A549 (cell line): ENCODE results near the gene CLGN. TPM values are rescaled to one million over a fixed set of nuclear protein-coding genes. Genes with fewer than 3 reads are reported as not detected.

Experiments used
- ATAC-seq, 2 experiments: fragments of 200-7000 bp in 1 of 2; fragments of >200 bp in 1 of 2; cut with Nextera tagmentation in 1 of 2; cut with Tn5 transposase in 1 of 2; 3 replicates each; pipeline versions ENCODE4 v1.8.0 to v1.9.1; 2018 to 2020; ENCODE audit warnings: mild to moderate bottlenecking in 1 of 2, moderate library complexity in 1 of 2
- CTCF ChIA-PET: fragments of 300-600 bp; sonication (Branson Sonifier 250); formaldehyde crosslinking; extraction: SDS; loops from one replicate; lab custom pipeline; 2021; ENCODE audit warnings: antibody characterized with exemption, inconsistent platforms; lab: Yijun Ruan, JAX
- POLR2A ChIA-PET: fragments of 350-600 bp; formaldehyde crosslinking; extraction: SDS; loops from one replicate; lab custom pipeline; 2021; ENCODE audit warnings: antibody characterized with exemption, inconsistent platforms; lab: Yijun Ruan, JAX
- DNase-seq, 2 experiments: peaks; one replicate each; pipeline versions ENCODE4 v3.0.0 to v3.0.0-alpha.2; 2011 to 2016; ENCODE audit warnings: low read depth in 1 of 2, low spot score in 1 of 2
- FAIRE-seq: peaks from 2 replicates; lab custom pipeline; 2011; peaks lifted over from hg19 to GRCh38; lab: Jason Lieb, UNC
- H3K27ac ChIP-seq, 2 experiments: fragments of >200 bp; sonication (Bioruptor Twin); formaldehyde crosslinking; 3 replicates each; pipeline ENCODE4 v1.5.1; 2016 to 2017
- H3K4me1 ChIP-seq: fragments of >200 bp; sonication (Bioruptor Twin); formaldehyde crosslinking; 3 replicates; pipeline ENCODE4 v1.6.1; 2016
- H3K4me2 ChIP-seq: fragments of >200 bp; sonication (Bioruptor Twin); formaldehyde crosslinking; 3 replicates; pipeline ENCODE4 v1.6.1; 2016
- H3K4me3 ChIP-seq: fragments of >200 bp; sonication (Bioruptor Twin); formaldehyde crosslinking; 3 replicates; pipeline ENCODE4 v1.5.1; 2016
- H3K9me3 ChIP-seq: fragments of >200 bp; sonication (Bioruptor Twin); formaldehyde crosslinking; 3 replicates; pipeline ENCODE4 v1.6.1; 2016
- BHLHE40 ChIP-seq: IDR thresholded peaks from 2 replicates; pipeline ENCODE4 v1.6.1; 2012; ENCODE audit warnings: low read depth, low read length, inconsistent platforms
- CBX8 ChIP-seq: fragments of 200-600 bp; sonication (generic); IDR thresholded peaks from 2 replicates; pipeline ENCODE4 v1.6.1; 2016
- CHD2 ChIP-seq: fragments of 150-350 bp; IDR thresholded peaks from 2 replicates; pipeline ENCODE4 v1.6.1; 2014; ENCODE audit warnings: low read length; ENCODE audit not compliant: partially characterized antibody
- CHD4 ChIP-seq: fragments of 200-600 bp; sonication (generic); IDR thresholded peaks from 2 replicates; pipeline ENCODE4 v1.6.1; 2016; ENCODE audit warnings: antibody characterized with exemption, mild to moderate bottlenecking, borderline replicate concordance
- EHF ChIP-seq: fragments of 250-450 bp; sonication (Bioruptor Pico); IDR thresholded peaks from 2 replicates; pipeline ENCODE4 v1.5.0; 2020; ENCODE audit warnings: mild to moderate bottlenecking
- EP300 ChIP-seq, 2 experiments: fragments of >200 bp; sonication (Bioruptor Twin); formaldehyde crosslinking; IDR thresholded peaks; 2 replicates in 1 of 2; 3 replicates in 1 of 2; pipeline ENCODE4 v1.6.1; 2016 to 2017
- FOSB ChIP-seq: fragments of 250-450 bp; sonication (Bioruptor Pico); IDR thresholded peaks from 2 replicates; pipeline ENCODE4 v1.5.0; 2020; ENCODE audit warnings: mild to moderate bottlenecking, moderate library complexity
- GATA3 ChIP-seq: IDR thresholded peaks from 2 replicates; pipeline ENCODE4 v1.6.1; 2012; ENCODE audit warnings: borderline replicate concordance
- HDAC2 ChIP-seq: fragments of 200-600 bp; sonication (generic); IDR thresholded peaks from 2 replicates; pipeline ENCODE4 v1.6.1; 2016
- HEYL ChIP-seq: fragments of 250-450 bp; sonication (Bioruptor Pico); IDR thresholded peaks from 2 replicates; pipeline ENCODE4 v1.8.0; 2021; ENCODE audit warnings: mild to moderate bottlenecking, moderate library complexity
- HMGXB4 ChIP-seq: fragments of 250-450 bp; sonication (Bioruptor Pico); IDR thresholded peaks from 2 replicates; pipeline ENCODE4 v1.5.0; 2021; ENCODE audit warnings: mild to moderate bottlenecking, moderate library complexity, borderline replicate concordance
- HOXA7 ChIP-seq: fragments of 250-450 bp; sonication (Bioruptor Pico); IDR thresholded peaks from 2 replicates; pipeline ENCODE4 v1.5.0; 2020; ENCODE audit warnings: mild to moderate bottlenecking, moderate library complexity
- HOXB5 ChIP-seq: fragments of 250-450 bp; sonication (Bioruptor Pico); IDR thresholded peaks from 2 replicates; pipeline ENCODE4 v1.5.0; 2020; ENCODE audit warnings: mild to moderate bottlenecking, moderate library complexity
- KDM5A ChIP-seq: fragments of 200-600 bp; sonication (generic); IDR thresholded peaks from 2 replicates; pipeline ENCODE4 v1.6.1; 2016; ENCODE audit warnings: antibody characterized with exemption, mild to moderate bottlenecking
- MAFK ChIP-seq: fragments of 450-650 bp; IDR thresholded peaks from 2 replicates; pipeline ENCODE4 v1.6.1; 2014; ENCODE audit not compliant: partially characterized antibody
- PHF8 ChIP-seq: fragments of 200-600 bp; sonication (generic); IDR thresholded peaks from 2 replicates; pipeline ENCODE4 v1.6.1; 2016; ENCODE audit warnings: low read depth, mild to moderate bottlenecking, antibody characterized with exemption, moderate library complexity, borderline replicate concordance
- POLR2A ChIP-seq: IDR thresholded peaks from 2 replicates; pipeline ENCODE4 v1.6.1; 2012; ENCODE audit warnings: mild to moderate bottlenecking, low read length
- RAD21 ChIP-seq, 2 experiments: fragments of >200 bp in 1 of 2; sonication (Bioruptor Twin) in 1 of 2; formaldehyde crosslinking in 1 of 2; IDR thresholded peaks in 1 of 2; conservative IDR thresholded peaks in 1 of 2; 2 replicates in 1 of 2; 3 replicates in 1 of 2; pipeline ENCODE4 v1.6.1; 2012 to 2018; ENCODE audit warnings: inconsistent platforms in 1 of 2
- SMC3 ChIP-seq: fragments of >200 bp; sonication (Bioruptor Twin); formaldehyde crosslinking; IDR thresholded peaks from 3 replicates; pipeline ENCODE4 v1.6.1; 2018; ENCODE audit warnings: inconsistent platforms
- SREBF2 ChIP-seq: fragments of 450-650 bp; IDR thresholded peaks from 2 replicates; pipeline ENCODE4 v1.6.1; 2014; ENCODE audit warnings: mild to moderate bottlenecking, moderate library complexity
- TP53 ChIP-seq: fragments of 250-450 bp; sonication (Bioruptor Pico); IDR thresholded peaks from 2 replicates; pipeline ENCODE4 v1.5.0; 2021; ENCODE audit warnings: mild to moderate bottlenecking, moderate library complexity
- ZC3H11A ChIP-seq: fragments of 450-650 bp; IDR thresholded peaks from 2 replicates; pipeline ENCODE4 v1.6.1; 2014; ENCODE audit warnings: antibody characterized with exemption, mild to moderate bottlenecking
- ZNF302 ChIP-seq: fragments of 250-450 bp; sonication (Bioruptor Pico); IDR thresholded peaks from 2 replicates; pipeline ENCODE4 v1.9.0; 2021; ENCODE audit warnings: inconsistent platforms, mild to moderate bottlenecking, moderate library complexity
- WGBS: methylation state at CpG from one replicate; pipeline ENCODE4 v1.1.6; 2017; ENCODE audit errors: missing lambda C conversion rate; 5-methylcytosine and 5-hydroxymethylcytosine counted together
- polyA plus RNA-seq, 4 experiments: library from polyadenylated mRNA; depleted of rRNA in 3 of 4; stranded (reverse); fragments of >200 nt; fragmentation: RNase III in 1 of 4; extraction: RNeasy Plus Mini Kit Qiagen cat#74134 plus additional on column Dnase treatment in 1 of 4; gene quantifications; 2 replicates in 3 of 4; 3 replicates in 1 of 4; pipeline ENCODE4 v1.2.3, GENCODE V29; 2011 to 2017
- TF ChIP-seq, protein P1 (sequence below): IDR thresholded peaks from 2 replicates; pipeline ENCODE4 v1.6.1; 2012; ENCODE audit warnings: low read depth, borderline replicate concordance
- TF ChIP-seq, protein P2 (sequence below): fragments of >200 bp; sonication (Bioruptor Twin); formaldehyde crosslinking; IDR thresholded peaks from 3 replicates; pipeline ENCODE4 v1.5.1; 2016

Gene CLGN
- polyA plus RNA-seq, 2 of the 4 experiments (the other 2 are of a cell fraction): 8.4 to 30.9 TPM

DNA sequence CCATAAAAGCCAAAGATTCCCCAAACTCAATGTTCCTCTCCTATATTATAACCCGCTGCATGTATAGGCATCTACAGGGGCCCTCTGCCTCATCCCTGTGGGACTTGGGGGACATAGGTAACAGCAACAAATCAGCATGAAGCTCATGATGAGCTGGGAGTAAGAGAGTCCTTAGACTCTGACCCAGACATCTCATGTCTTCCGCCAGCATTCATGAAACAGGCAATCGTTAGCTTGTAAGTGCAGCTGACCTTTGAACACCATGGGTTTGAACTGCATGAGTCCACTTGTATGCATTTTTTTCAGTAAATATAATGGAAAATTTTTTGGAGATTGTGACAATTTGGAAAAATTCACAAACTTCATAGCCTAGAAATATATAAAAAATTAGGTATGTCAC is 64.4 kb downstream of the CLGN start:
- Histone ChIP-seq H3K27ac (no peak overlapping the region), H3K9me3 (no peaks in the 10 kb centered on the region), H3K4me3 (no peak overlapping the region), H3K4me2 (no peak overlapping the region), H3K4me1 (peaks cover 6% of the 10 kb centered on the region; the same call in 2 of the 3 replicates)
- POLR2A ChIA-PET: interaction anchor here (0.5 kb wide), 1 partner anchor 211 kb away, joined by 3 read pairs; no protein-coding TSS in a partner anchor
- no peak for TF ChIP-seq HOXA7 (CRISPR knock-in tag)
- no peak for TF ChIP-seq GATA3
- no peak for TF ChIP-seq FOSB (CRISPR knock-in tag)
- TF ChIP-seq MAFK: no peak
- no peak for TF ChIP-seq CHD4
- no peak for TF ChIP-seq ZNF302 (CRISPR knock-in tag)
- 84% methylated on average over 3 of the region's 3 CpGs for WGBS
- FAIRE-seq (no peak), ATAC-seq (no peak), DNase-seq (no peak)
- CTCF ChIA-PET: interaction anchor here (1.2 to 6.8 kb wide), 3 partner anchors 11 to 487 kb away, joined by 3 to 38 read pairs (median 30); partner anchors contain the start of gene SCOC

- H3K4me2 ChIP-seq: no peak overlapping the region
- FAIRE-seq: no peak
- no peaks in the 10 kb centered on the region for H3K9me3 ChIP-seq
- no peak for DNase-seq
- H3K4me1 ChIP-seq: no peaks in the 10 kb centered on the region
- ATAC-seq: no peak
- H3K27ac ChIP-seq: no peak overlapping the region
- POLR2A ChIA-PET: no interaction called here
- TF ChIP-seq POLR2A: no peak
- no peak for TF ChIP-seq CBX8
- TF ChIP-seq CHD2: no peak
- TF ChIP-seq HDAC2: no peak
- TF ChIP-seq HEYL (CRISPR knock-in tag): no peak
- TF ChIP-seq PHF8: no peak
- TF ChIP-seq HOXB5: no peak
- TF ChIP-seq, protein P1, sequence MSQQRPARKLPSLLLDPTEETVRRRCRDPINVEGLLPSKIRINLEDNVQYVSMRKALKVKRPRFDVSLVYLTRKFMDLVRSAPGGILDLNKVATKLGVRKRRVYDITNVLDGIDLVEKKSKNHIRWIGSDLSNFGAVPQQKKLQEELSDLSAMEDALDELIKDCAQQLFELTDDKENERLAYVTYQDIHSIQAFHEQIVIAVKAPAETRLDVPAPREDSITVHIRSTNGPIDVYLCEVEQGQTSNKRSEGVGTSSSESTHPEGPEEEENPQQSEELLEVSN: no peak
- no peak for TF ChIP-seq BHLHE40
- no peak for TF ChIP-seq SMC3
- no peak for TF ChIP-seq EHF (CRISPR knock-in tag)
- TF ChIP-seq HMGXB4 (CRISPR knock-in tag): no peak
- H3K4me3 ChIP-seq: no peak overlapping the region
- CTCF ChIA-PET: interaction anchor here (0.5 to 6.8 kb wide), 10 partner anchors 13 to 489 kb away, joined by 3 to 38 read pairs (median 6); partner anchors contain the start of genes CLGN and SCOC
- 80% methylated on average over 4 of the region's 4 CpGs for WGBS
Observed at GRCh38 chr4:140361099-140361498, 66.3 kb downstream of the CLGN start.

DNA sequence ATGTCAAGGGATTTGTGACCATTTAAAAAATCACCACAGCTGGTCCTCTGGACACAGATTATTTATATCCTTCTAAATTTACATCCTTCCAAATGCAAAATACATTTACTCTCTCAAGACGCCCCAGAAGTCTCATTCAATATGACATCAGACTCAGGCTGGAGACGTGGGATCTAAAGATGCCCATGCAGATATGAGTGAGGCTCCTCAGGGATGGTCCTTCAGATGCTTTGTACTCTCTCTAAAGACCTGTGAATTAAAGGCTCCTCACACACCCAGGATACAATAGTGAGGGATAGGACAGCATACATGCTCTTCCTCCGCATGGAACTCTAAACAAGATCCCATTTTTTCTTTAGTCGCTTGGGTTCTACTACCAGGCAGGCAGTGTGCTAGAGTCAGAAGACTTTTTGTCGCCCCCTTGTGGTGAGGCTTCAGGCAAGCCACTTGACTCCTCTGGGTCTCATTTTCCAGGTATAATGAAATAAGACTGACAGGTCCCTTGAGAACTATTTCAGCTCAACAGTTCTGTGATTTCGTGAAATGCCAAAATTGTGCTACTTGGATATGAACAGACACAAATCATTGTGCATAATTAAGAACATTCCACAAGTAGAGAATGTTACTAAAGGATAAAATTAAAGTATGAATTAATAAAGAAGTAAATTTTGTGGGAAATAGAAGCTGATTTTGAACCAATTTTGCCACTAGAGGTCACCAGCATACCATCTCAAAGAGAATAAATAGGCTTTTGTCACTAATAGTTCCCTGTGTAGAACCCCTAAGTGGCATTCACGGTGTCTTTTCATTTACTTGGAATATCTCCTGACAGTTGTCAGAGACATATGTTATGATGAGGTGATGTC is 67.7 kb downstream of the CLGN start:
- FAIRE-seq: no peak
- peak; percentile 45 to 85 for DNase-seq
- 25% methylated on average over 7 of the region's 7 CpGs for WGBS
- Histone ChIP-seq H3K4me2 (peak overlapping the region; percentile 44; the same call in 2 of the 3 replicates), H3K9me3 (no peaks in the 10 kb centered on the region), H3K4me3 (no peak overlapping the region), H3K4me1 (no peaks in the 10 kb centered on the region), H3K27ac (no peak overlapping the region)
- peak; percentile 97 to 100 for ATAC-seq
- TF ChIP-seq HDAC2: no peak
- TF ChIP-seq EP300 (IDR thresholded peaks at IDR 0.05): no peak
- no peak for TF ChIP-seq GATA3
- TF ChIP-seq RAD21 (conservative IDR thresholded peaks at IDR 0.05 in 1 of 2, IDR thresholded peaks at IDR 0.05 in 1 of 2): peak; percentile 57 to 76
- TF ChIP-seq SMC3: peak; percentile 81
- no peak for TF ChIP-seq HOXA7 (CRISPR knock-in tag)
- no peak for TF ChIP-seq TP53
- no peak for TF ChIP-seq ZC3H11A
- 0 out of 2 replicates have a peak, but pooled peaks have one; percentile 25 for TF ChIP-seq KDM5A
- TF ChIP-seq, protein P2, sequence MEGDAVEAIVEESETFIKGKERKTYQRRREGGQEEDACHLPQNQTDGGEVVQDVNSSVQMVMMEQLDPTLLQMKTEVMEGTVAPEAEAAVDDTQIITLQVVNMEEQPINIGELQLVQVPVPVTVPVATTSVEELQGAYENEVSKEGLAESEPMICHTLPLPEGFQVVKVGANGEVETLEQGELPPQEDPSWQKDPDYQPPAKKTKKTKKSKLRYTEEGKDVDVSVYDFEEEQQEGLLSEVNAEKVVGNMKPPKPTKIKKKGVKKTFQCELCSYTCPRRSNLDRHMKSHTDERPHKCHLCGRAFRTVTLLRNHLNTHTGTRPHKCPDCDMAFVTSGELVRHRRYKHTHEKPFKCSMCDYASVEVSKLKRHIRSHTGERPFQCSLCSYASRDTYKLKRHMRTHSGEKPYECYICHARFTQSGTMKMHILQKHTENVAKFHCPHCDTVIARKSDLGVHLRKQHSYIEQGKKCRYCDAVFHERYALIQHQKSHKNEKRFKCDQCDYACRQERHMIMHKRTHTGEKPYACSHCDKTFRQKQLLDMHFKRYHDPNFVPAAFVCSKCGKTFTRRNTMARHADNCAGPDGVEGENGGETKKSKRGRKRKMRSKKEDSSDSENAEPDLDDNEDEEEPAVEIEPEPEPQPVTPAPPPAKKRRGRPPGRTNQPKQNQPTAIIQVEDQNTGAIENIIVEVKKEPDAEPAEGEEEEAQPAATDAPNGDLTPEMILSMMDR: peak; percentile 88
- no peak for TF ChIP-seq SREBF2
- POLR2A ChIA-PET: interaction anchor here (1.0 kb wide), 1 partner anchor 14 kb away, joined by 4 read pairs; the partner anchor contains the start of gene SCOC
- CTCF ChIA-PET: interaction anchor here (0.6 to 6.8 kb wide), 71 partner anchors 9 to 755 kb away, joined by 3 to 38 read pairs (median 4); partner anchors contain the start of genes CLGN, MAML3, MGAT4D and SCOC
